GM18868 (cell line): ENCODE data around the gene ZSWIM7.
A peak's percentile ranks its signal among the peaks of the same experiment; 100 is the strongest.

Experiments used
- ATAC-seq: cut with Tn5 transposase; IDR thresholded peaks from one replicate; pipeline ENCODE4 v1.9.1; 2021; ENCODE audit warnings: mild to moderate bottlenecking, moderate library complexity; ENCODE audit not compliant: unreplicated experiment

ZSWIM7 gene

GRCh38 chr17:15999141-15999973 lies at the start of gene ZSWIM7, which contains the start of gene TTC19:
Gene ZSWIM7 (minus strand): TSS chr17:15999704. CDS start chr17:15999594, 110 bp downstream.
Gene TTC19 (plus strand): TSS chr17:15999824. CDS start chr17:15999849, 25 bp downstream.
- ATAC-seq, result peak; percentile 94

DNA sequence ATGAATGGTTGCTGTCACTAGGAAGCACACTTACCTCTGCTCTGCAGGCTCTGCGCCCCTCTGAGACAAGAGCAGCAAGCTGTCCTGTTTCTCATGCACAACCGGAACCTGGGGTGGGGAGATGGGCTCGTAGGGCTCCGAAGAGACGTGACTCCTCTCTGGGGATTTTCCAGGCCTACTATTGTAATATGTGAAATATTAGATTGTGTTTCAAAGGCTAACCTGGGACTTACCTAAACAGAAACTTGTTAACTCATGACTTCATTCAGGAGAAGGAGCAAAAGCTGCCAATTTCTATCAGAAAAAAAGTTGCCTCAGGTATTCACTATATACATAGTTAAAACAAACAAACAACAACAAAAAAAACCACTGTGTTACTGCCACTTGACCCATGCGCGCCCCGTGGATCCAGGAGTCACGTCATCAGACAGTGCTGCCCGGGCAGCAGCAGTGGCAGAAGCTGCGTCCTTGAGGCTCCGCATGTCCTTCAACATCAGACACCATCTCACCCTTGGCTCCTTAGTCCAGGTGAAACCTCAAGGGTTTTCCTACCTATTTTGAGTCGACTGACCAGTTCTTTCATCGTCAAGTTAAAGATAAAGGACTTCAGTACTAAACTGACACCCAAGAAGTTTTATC lies 49.4 kb upstream of the ZSWIM7 start:
- ATAC-seq, result no peak

- ATAC-seq, result no peak
These were observed 47.5 kb upstream of the ZSWIM7 start for GRCh38 chr17:16046966-16047365.

- no peak for ATAC-seq
These were observed 45.0 kb upstream of the ZSWIM7 start for GRCh38 chr17:16044487-16044886.

DNA sequence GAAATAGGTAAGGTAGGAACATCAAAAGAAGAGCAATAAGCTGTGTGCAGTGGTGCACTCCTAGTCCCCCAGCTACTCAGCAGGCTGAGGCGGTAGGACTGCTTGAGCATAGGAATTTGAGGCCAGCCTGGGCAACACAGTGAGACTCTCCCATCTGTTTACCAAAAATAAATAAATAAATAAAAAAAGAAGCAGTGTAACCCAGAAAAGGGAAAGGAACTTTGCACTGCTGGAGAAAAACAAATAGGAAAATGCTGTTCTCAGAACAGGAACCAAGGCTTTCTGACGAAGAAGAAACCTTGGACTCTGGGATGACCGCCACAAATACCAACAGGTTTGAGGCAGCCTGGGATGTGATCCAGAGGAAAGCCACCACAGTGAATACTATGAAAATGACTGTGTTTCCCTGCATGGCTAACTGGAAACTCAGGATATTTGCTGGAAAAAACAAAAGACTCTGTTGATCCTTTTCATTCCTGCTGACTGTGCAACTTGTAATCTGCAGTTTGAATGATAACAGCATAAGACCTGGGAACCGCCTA lies 41.3 kb upstream of the ZSWIM7 start:
- ATAC-seq, result no peak

DNA sequence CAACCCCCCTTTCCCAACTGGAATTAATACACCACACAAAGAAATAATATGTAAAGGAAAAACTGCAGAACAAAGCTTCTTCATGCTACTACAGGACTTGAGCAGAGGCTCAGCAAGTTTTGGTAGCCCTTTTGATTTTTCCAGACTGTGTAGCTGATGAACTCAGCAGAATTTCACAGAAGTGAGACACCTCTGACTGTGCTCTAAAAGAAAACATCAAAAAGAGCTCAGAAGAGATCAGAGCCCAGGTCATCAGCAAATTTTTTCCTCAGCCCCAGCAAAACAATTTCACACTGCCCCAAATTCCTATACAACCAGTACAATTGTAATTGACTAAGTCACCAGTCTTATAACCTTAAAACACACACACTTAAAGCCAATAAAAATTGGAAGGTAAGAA lies 38.1 kb upstream of the ZSWIM7 start:
- ATAC-seq, result no peak

- no peak for ATAC-seq
These were observed 36.8 kb upstream of the ZSWIM7 start for GRCh38 chr17:16036261-16036660.

GRCh38 chr17:16033729-16034349 lies 34.3 kb upstream of the ZSWIM7 start:
- ATAC-seq, result no peak

DNA sequence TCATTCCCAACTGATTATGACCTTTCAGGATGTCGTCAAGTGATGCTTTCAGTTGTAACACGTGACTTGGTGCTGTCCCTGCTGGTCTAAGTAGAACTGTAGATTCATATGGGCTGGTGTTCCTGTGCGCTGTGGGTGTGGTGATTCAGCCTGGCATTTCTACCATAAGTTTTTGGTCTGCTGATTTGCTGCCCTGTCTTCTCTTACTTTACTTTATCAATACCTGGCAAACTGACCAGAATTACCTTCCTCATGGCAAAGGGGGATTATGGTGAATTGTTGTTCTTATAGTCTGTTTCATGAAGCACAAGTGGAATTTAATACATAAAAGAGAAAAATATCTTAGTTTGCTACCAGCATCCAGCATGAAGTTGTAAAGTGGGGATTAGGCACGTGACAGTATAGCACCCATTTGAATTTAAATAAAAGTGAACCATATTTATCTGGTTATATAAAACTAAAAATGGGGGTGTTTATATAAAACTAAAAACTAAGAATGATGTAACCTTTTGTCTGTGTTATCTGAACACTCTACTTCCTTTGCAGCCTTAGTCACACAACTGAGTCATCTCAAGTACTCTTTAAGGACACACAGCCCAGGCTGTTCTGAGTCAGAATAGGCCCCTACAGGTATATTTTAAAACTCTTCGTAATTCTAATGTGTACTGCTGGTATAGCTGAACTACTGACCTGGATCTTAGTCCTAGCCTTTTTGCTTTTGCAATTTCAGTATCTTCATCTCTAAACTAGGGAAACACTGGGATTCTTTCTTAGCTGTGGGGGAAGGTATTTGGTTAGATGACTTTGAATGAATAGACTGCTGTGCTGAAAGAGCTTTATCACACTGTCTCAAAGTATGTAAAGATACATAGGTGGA lies 28.4 kb upstream of the ZSWIM7 start:
- ATAC-seq, result peak; percentile 99

- no peak for ATAC-seq
These were observed 27.4 kb upstream of the ZSWIM7 start for GRCh38 chr17:16026895-16027294.

DNA sequence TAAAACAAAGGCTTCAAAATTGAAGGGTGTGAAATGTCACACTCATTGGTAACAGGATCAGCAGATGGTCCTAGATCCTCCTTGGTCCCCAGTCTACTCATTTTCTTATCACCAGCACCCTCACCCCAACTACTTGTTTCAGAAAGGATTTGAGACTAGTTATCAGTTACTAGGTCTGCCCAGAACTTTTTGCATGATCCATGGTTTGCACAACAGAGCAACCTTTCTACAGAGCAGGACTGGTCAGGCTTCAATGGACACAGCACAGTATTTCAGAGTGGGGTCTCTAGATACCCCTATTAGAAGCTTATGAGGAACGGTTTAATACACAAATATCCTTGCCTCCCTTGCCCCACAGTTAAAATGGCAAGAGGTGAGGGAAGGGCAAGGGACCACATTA lies 25.7 kb upstream of the ZSWIM7 start:
- ATAC-seq, result no peak

GRCh38 chr17:16023881-16024280 lies 24.4 kb upstream of the ZSWIM7 start:
- no peak for ATAC-seq

DNA sequence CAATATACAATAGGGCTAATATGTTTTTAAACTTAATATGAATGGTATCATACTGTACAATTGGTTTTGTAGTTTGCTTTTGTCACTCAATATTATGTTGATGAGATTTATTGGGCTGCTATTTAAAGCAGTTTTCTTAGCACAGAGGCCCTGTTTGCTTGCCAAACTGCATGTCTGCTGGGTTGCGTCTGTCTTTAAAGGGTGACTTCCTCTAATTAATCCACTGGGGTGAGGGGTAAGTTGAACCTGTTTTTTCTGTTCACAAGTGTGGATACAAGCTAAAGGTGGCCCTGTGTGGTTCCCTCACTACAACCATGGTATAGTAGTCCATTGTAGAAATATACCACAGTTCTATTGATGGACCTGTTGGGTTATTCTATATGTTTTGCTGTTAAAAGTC lies 19.8 kb upstream of the ZSWIM7 start:
- ATAC-seq, result no peak

- ATAC-seq, result no peak
These were observed 14.5 kb upstream of the ZSWIM7 start for GRCh38 chr17:16013943-16014407.

GRCh38 chr17:16007439-16007838 lies 7.9 kb upstream of the ZSWIM7 start:
- no peak for ATAC-seq

DNA sequence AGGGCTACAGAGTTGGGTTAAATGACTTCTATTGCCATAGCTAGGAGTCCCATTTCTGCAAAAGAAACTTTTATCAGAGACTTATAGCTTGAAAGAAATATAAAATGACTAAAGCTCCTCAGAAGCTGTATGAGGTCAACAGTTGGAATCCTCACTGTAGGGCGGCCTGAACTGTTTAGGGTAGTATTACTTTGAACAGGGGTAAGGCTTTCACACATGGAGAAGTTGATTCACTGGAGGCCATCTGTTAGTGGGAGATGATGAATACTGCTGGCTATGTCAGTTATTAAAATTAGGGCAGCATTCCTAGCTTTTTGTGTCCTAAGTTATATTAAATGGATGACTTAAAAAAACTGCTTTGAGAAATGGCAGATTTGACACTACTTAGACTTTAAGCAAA lies 6.1 kb upstream of the ZSWIM7 start:
- ATAC-seq, result no peak

DNA sequence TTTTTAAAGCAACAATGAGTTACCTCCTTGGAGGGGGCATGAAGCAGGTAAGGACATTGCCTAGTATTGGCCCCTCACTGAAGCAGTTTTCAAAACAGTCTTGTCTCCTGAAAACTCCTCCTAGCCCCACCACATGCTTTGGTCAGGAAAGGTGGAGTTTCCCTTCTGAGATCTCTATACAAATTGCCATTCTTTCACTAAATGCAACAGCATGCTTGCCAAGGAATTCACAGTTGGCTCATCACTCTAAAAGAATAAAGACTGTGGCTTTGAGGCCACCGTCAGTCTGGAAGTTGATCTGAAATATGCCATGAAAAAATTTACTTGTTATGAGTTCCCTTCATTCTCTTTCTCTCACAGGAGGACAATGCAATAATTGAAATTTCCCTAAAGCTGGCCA lies 4.3 kb upstream of the ZSWIM7 start:
- ATAC-seq, result no peak

GRCh38 chr17:16002708-16003260 lies 3.3 kb upstream of the ZSWIM7 start:
- ATAC-seq, result no peak

DNA sequence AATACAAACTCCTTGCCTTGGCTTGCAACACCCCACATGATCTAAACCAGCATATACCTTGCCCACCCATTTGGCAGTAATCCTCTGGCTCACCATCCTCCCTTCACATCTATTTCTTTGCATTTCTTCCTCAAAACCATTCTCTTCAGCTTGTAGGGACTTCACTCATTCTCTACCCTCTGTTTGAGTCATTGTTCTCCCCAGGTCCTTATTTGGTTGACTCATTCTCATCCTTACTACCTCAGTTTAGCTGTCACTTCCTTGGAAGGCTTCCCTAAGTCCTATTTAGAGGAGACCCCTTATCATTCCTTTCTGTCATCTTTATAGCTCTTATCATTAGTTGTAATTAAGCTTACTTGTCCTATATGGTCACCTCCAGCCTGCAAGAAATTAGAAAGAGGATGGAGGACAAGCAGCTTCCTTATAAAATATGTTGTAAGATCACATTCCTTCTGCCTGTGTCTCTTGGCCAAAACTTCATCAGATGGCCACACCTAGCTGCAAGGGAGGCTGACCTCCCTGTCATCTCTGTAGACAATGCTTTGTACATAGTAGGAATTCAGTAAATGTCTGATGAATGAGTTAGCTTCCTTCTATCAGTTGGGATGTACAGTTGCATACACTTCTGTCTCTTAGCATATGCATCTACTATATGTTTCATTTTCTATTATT lies 1.9 kb upstream of the ZSWIM7 start:
- no peak for ATAC-seq
